Inferior parietal cortex (tissue), 1 donor: ENCODE measurements around the gene RNLS.
"Not testable (repeated sequence)": the region's sequence is repeated elsewhere in the genome, so short reads cannot be mapped to it uniquely, and the experiment has no call there.

ENCODE experiments used
- DNase-seq: peaks from one replicate; pipeline ENCODE4 v3.0.0-alpha.2; 2016; ENCODE audit errors: extremely low spot score

RNLS gene

DNA sequence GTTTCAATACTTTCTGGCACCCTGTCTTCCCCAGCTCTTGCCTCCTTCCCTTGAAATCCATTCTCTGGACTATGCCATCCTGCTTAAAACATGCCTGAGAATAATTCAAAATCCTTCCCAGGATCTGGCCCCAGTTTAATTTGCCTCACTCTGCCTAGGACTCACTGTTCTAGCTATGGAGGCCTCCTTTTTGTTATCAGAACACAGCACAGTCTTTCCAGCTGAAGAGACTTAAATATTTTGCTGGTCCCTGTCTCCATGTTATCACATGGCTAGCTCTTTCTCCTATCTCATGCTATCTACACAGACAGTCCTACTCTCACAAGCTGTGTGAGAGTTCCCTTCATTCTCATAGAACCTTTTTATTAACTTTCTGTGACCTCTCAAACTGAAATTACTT, 194.8 kb downstream of the RNLS start:
- peak; percentile 7 for DNase-seq

DNA sequence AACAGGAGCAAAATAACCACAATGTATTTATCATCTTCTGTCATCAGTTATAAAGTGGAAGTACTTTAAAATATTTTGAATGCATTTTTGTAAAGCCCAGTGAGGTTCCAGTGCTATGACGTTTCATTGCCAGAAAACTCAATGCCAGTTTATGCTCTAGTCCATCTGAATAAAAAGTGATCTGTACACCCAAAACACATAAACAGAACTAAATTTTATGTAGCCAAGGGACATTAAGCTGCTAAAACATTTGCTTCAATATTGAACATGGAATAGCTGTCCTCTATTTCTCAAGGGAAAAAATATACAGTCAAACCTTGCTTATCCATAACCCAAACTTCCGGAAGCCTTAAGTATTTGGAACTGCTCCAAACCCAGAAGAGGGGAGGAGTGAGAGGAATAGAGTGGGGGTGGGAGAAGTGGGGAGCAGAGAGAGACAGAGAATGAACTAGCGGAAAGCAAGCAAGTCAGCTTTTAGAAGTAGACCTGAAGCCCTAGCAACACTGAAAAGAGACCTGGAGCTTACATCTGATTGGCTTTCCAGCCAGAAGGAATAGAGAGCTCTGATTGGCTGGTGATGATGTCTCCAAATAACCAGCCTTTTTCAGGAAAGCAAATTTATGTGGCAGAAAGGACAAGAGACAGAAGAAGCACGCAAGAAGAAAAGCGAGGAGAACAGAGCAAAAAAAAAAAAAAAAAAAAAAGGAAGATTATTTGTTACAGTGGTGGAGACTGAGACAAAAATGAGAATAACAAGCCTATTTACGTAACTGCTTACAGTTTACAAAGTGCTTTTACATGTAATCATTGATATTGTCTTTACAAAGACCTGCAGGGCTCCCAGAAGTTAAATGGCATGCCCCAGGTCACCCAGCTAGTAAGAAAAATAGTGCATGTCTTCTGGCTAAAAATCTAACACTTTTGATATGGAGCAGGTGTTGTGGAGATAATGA, 196.0 kb downstream of the RNLS start:
- peak; percentile 76 for DNase-seq

DNA sequence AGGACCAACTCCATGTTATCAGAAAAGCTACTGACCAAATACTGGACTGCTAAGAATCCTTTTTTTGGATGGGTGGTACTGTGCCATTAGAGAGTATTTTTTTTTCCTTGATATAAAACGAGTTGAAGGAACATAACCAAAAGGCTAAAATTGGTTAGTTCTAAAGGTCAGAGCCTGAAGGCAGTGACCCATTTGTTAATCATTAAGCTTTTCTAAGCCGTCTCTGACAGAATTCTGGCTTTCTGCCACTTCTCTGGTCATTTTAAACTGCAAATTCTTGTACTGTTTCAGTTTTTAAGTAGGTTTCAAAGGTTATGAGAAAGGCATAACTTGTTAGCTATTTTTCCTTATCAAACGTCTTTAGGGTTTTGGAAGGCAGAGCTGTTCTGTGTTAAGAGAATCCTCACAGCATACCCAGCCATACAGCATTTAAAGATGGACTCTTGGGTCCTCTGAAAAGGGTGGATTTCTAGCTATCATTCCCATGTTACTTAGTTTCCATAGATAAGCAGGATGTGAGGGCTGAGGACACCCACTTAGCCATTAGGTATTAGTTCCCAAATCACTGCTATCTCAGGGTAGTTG, 196.8 kb downstream of the RNLS start:
- DNase-seq: peak; percentile 39

GRCh38 chr10:88385601-88386203, 197.4 kb downstream of the RNLS start:
- no peak for DNase-seq

DNA sequence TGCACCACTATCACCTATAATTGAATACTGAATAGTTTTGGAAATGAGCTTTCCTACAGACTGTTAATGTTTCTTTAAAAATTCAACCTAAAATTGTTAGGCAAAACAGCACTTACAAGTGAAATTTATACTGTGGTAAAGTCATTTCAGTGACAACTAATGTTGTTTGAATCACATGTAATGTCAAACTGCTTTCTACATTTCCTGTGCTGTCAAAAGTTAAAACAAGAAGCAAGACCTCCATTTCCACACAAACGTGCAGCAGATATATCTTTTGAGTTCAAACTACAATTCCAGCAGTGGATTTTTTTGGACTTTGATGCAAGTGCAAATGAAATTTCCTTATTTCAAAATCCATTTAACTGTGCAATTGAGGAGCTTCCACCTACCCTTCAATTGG, 199.8 kb downstream of the RNLS start:
- DNase-seq: no peak

GRCh38 chr10:88382699-88383098, 200.4 kb downstream of the RNLS start:
- no peak for DNase-seq

- DNase-seq: no peak
These were observed 203.5 kb downstream of the RNLS start for GRCh38 chr10:88379575-88379974.

DNA sequence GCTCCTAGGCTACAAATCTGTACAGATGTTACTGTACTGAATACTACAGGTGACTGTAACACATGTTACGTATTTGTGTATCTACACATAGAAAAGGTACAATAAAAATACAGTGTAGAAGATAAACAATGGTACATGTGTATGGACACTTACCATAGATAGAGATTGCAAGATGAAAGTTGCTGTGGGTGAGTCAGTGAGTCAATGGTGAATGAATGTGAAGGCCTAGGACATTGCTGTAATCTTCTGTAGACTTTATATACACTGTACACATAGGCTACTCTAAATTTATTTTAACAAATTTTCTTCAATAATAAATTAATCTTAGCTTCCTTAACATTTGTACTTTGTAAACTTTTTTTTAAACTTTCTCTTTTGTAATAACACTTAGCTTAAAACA, 205.6 kb downstream of the RNLS start:
- DNase-seq: no peak

- DNase-seq: no peak
These were observed 208.5 kb downstream of the RNLS start for GRCh38 chr10:88374392-88375175.

- DNase-seq: no peak
These were observed 210.1 kb downstream of the RNLS start for GRCh38 chr10:88372881-88373592.

- DNase-seq: no peak
These were observed 210.9 kb downstream of the RNLS start for GRCh38 chr10:88372051-88372715.

- DNase-seq: no peak
These were observed 212.4 kb downstream of the RNLS start for GRCh38 chr10:88370713-88371112.

- DNase-seq: no peak
These were observed 216.3 kb downstream of the RNLS start for GRCh38 chr10:88366772-88367171.

- no peak for DNase-seq
These were observed 220.9 kb downstream of the RNLS start for GRCh38 chr10:88361995-88362807.

DNA sequence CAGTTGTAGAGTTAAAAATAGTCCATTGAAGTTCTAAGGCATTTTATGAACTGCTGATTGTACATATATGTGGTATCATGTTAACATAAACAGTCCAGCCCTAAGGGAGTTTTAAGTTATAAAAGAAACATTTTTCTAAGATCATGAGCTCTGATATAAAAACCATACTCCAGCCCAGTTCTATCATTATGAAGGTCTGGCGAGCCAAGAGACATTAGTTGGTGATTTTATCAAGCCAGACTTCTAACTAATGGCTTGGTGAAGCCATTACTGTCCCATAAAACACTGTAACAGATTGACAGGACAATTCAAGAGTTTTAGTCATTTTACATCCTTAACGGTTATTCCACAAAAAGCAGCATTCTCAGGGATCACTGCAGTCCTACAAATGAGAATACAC, 221.6 kb downstream of the RNLS start:
- no peak for DNase-seq

GRCh38 chr10:88355750-88356149, 227.4 kb downstream of the RNLS start:
- DNase-seq: not testable (repeated sequence)

GRCh38 chr10:88347597-88348304, 235.4 kb downstream of the RNLS start:
- DNase-seq: no peak

- no peak for DNase-seq
These were observed 236.1 kb downstream of the RNLS start for GRCh38 chr10:88347022-88347421.
